Stimulated activated CD8-positive, alpha-beta memory T cell treated with anti-CD3 and anti-CD28 coated beads, Interleukin-7, amount 100 ng/mL, for 4 hours (primary cell): Measurements from ENCODE around the gene TNFRSF1A.

Source experiments
- DNase-seq, 2 donors: peaks; one replicate each; pipeline ENCODE4 v3.0.0-alpha.2; 2020; ENCODE audit warnings: low read depth in 2 of 2

Gene TNFRSF1A

DNA sequence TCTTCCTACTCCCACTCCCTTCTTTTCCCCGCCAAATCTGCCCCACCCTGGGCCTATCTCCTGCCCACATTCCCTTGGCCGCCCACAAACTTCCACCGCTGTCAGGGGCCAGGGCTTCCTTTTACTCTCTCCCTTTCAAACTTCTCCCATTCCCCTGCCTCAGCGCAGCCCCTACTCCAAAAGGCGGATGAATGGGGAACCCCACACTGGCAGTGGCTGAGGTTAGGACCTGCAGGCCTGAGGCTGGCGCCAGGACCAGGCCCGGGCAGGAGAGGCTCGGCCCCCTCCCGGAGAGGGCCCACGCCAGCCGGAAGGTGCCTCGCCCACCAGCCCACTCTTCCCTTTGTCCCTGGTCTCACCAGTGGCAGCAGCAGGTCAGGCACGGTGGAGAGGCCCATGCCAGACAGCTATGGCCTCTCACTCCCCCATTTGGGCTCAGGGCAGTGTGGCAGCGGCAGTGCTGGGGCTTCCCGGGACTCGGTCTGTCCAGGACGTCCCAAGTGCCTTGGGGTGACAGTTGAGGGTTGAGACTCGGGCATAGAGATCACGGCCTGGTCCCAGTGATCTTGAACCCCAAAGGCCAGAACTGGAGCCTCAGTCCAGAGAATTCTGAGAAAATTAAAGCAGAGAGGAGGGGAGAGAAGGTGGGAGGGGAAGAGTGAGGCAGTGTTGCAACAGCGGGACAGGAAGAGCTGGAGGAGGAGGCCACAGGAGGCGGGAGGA is at the start of gene TNFRSF1A:
TNFRSF1A (minus strand) TSS at position 660 of the 723 bp plus-strand sequence; CDS start at position 398, 262 bp downstream.
- no peak for DNase-seq

DNA sequence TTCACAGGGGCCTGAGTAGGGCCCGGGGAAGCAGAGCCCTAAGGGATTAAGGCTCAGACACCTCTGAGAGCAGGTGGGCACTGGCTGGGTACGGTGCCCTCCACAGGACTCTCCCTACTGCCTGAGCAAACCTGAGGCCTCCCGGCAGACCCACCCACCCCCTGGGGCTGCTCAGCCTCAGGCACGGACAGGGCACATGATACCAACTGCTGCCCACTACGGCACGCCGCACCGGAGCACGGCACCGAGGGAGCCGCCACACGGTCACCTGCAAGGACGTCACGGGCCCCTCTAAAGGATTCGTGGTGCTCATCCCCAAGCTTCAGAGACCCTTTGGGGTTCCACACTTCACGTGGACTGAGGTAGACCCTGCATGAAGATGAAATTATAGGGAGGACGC is 49.1 kb upstream of the TNFRSF1A start:
- no peak for DNase-seq

DNA sequence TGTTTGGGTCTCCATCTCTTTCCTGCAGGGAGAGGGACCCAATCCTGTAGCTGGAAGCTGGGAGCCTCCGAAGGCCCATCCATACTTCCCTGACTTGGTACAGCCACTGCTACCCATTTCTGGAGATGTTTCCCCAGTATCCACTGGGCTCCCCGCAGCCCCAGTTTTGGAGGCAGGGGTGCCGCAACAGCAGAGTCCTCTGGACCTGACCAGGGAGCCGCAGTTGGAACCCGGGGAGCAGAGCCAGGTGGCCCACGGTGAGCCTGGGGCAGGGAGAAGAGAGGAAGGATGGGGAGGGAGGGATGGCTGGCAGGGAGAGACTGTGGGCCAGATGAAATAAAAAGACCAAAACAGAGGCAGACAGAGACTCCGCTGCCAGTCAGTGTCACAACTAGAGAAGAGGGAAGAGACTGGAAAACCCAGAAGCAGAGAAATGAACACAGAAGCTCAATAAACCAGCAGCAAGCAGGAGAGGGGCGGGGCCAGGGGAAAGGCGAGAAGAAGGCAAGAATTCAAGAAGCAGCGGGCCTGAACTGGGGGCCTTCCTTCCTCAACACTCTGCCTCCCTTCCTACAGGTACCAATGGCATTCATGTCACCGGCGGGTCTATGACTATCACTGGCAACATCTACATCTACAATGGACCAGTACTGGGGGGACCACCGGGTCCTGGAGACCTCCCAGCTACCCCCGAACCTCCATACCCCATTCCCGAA is 48.4 kb upstream of the TNFRSF1A start:
- no peak for DNase-seq

DNA sequence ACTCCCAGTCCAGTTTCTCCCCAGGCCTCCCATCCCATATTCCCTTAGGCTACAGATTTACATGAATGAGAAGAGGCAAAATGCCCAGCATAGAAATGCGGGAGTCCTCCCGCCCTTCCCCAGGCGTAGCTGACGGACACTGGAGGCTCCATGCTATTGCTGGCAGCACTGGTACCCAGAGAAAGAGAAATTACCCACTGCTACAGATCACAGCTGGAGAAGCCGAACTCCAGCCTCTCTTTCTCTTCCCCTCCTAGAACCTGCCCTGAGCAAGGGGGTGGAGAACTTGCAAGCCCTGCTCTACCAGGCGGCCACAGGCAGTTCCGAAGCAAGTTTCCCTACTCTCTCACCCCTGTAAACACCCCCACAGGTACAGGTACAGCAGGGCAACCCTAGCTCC is 45.7 kb upstream of the TNFRSF1A start:
- no peak for DNase-seq

DNA sequence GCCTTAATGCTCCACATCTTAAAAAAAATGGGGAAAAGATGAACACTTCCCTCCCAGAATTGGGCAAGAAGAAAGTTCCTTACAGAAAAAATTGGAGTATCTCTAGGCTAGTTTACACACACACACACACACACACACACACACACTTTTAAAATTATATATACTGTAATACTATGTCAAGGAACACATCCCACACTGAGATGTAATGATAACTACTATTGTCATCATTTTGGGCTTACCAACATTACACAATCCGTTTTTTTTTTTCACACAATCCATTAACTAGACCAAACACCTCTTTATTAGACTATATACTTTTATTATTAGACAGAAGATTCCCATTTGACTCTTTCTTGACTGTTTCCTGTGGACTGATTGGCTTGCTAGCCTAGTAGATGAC is 44.6 kb upstream of the TNFRSF1A start:
- no peak for DNase-seq

DNA sequence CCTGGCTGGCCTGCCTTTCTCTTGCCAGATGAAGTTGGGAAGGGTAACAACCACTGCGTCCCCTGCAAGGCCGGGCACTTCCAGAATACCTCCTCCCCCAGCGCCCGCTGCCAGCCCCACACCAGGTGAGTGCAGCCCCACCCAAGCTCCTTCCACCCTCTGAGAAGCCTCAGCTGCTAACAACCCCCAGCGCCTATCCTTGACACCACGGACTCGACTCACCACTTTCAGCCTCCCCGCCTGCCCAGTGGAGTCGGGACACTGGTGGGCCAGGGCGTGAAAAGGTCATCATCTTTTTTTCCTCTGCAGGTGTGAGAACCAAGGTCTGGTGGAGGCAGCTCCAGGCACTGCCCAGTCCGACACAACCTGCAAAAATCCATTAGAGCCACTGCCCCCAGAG is 44.2 kb upstream of the TNFRSF1A start:
- no peak for DNase-seq

DNA sequence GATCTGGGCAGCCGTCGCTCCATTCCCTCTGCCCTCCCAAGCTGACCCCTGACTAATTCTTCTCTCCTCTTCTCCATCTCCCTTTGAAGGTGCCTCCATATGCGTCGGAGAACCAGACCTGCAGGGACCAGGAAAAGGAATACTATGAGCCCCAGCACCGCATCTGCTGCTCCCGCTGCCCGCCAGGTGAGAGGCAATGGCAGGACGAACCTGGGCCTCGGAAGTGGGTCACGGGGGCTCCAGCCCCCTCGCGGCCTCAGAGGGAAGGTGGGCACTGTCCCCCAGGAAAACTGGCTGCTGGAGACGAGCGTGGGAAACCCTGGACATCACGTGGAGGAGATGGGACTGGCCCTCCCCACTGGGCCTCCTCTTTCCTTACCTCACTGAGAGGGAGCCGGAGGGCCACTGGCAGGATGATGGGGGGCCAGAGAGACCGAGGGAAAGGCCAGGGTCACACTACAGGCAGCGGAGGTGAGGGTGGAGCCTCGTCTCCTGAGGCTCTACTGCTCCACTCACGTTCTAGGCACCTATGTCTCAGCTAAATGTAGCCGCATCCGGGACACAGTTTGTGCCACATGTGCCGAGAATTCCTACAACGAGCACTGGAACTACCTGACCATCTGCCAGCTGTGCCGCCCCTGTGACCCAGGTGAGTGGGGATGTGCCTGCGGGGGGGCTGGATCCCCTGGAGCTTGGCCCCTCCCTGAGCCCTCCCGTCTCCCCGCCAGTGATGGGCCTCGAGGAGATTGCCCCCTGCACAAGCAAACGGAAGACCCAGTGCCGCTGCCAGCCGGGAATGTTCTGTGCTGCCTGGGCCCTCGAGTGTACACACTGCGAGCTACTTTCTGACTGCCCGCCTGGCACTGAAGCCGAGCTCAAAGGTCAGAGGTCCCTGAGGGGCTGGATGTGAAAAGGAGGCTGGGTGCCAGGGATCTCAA is 42.9 kb upstream of the TNFRSF1A start:
- no peak for DNase-seq

DNA sequence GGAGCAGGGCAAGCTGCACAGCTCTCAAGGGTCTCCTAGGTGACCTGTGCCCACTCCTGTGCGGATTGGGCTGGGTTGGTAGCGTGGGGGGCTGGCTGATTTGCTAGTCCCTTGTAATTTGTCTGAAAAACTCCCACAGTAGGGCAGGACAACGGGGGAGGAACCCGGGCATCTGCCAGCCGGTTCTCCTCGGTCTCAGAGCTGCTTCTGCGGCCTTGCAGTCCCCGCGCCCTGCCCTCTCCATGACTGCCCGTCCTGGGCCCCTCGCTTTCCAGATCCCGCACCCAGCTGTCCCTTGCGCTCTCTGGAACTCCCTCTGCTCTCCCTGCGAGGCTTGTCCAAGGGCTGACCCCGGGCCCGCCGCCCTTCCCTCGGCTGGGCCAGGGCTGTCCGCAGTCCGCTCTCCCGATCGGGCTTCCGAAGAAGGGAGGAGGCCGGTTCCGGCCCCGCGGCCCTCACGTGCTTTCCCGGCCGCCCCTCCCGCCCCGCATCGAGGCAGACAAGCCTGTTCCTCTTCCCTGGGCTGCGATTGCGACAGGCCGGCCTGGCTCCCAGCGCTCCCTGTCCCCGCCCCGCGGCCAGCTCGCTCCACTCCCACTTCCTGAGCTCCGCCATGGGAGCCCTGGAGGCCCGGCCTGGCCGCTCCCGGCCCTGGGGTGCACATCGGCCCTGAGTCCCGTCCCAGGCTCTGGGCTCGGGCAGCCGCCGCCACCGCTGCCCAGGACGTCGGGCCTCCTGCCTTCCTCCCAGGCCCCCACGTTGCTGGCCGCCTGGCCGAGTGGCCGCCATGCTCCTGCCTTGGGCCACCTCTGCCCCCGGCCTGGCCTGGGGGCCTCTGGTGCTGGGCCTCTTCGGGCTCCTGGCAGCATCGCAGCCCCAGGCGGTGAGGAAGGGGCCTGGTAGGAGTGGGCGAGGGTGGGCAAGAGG is 42.0 kb upstream of the TNFRSF1A start, which contains the start of gene LTBR:
LTBR (plus strand) TSS at position 591 of the 927 bp plus-strand sequence; CDS start at position 788, 197 bp downstream.
- DNase-seq: no peak

DNA sequence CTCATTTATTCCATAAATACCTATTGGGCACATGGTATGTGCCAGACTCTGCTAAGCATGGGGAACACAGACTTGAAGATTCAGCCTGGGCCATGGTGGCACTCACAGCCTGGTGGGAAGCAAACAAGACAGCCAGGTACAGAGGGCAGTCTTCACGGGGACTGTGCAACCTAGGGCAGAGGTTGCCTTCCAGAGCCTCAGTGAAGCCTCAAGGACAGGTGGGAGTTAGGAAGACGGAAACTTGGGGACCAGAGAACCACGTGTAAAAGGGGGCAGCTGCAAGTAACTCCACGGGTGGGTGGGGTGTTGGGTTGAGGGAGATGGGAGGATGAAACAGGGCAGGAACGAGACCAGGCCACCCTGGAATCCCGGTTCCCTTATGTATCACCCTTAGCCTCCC is 41.1 kb upstream of the TNFRSF1A start:
- no peak for DNase-seq

DNA sequence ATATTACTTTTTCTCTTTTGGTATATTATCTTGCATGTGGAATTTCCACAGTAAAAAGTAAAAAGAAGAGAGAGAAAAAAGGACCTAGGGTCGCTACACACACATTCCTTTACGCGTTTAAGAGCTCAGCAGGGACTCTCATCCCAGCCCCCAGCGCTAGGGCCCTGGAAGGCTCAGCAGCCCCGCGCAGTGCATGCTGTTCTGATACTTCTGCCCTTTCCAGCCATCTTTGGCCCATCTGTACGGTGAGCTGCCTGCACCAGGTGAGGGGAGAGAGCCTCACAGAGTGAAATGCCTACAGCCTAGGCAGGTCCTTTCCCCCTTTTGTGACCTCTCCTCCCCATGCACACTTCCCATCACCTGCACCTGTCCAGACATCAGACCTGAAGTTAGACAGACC is 40.5 kb upstream of the TNFRSF1A start:
- DNase-seq: no peak

DNA sequence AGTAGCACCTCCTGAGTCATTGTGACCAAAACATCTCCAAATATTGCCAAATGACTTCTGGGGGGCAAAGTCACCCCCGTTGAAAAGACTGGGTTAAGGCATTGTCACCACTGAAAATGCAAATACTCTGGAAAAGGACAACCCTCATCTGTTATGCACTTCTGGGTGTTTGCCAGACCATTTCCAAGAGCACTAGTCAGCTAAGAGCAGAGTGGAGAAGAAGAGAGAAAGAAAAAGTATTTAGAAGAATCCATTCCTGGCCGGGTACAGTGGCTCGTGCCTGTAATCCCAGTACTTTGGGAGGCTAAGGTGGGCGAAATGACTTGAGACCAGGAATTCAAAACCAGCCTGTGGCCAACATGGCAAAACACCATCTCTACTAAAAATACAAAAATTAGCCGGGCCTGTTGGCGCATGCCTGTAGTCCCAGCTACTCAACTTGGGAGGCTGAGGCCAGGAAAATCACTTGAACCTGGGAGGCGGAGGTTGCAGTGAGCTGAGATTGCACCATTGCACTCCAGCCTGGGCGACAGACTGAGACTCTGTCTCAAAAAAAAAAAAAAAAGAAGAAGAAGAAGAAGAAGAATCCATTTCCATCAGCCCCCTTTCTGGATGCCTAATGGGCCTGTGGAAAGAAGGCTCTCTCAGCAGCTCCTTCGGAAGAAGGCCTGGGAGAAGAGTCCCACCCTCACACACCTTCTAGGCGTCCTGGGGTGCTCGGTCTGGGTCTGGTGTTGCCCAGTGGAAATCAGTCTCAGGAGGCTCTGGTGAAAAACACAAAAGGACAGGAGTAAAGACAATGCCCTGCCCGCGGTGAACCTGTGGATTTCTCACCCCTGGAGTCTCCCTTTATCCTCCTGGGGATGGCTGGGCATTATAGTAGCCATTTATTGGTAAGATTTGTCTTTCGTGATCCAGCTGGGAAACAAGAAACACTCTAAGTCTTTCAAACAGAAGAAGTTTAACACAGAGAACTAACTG is 38.6 kb upstream of the TNFRSF1A start:
- DNase-seq: no peak

DNA sequence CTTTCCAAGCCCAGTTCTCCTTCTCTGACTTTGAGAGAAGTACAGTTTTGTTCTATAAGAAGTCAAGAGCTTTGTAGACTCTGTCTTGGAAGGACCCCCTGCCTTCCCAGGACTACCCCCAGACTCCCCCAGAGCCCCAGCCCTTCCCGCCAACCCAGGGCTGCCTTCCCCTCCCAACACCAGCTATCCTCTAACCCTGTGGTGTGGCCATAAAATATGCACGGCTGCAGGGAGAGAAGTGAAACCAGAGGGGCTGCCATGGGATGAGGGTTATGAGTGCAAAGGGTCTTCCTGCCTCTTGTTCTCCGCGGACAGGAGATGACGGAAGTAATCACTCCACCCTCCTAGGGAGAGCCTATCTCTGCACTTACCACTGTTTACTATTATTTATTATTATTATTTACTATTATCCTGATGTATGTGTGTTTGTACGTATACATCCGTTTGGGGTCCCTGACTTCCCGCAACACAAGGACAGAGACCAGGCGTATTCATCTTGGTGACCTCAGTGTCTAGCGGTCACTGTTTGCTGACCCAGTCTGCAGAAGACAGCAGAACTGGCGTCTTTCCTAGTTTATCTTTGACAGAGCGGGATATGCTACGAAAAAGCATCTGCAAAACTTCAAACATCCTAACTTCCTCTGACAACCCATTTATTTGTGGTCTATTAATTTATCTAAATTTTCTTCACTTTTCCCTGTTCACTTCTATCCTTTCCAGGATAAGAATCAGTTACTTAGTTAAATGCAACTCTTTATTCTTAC is 37.0 kb upstream of the TNFRSF1A start:
- no peak for DNase-seq

DNA sequence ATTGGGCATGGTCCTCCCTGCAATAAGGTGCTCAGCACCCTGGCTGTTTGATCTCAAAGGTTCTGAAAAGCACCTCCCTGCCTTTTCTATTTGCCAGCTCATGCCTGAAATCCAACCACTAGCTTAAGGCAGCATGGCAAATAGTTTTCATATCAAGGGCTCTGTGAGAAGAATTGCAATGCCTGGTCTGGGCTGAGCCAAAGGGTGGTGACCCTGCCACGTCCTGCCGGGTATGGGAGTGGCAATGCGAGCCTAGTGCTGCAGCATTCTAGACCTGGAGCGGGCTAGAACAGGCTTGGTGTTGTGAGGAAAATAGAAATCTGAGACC is 35.8 kb upstream of the TNFRSF1A start:
- DNase-seq: no peak

DNA sequence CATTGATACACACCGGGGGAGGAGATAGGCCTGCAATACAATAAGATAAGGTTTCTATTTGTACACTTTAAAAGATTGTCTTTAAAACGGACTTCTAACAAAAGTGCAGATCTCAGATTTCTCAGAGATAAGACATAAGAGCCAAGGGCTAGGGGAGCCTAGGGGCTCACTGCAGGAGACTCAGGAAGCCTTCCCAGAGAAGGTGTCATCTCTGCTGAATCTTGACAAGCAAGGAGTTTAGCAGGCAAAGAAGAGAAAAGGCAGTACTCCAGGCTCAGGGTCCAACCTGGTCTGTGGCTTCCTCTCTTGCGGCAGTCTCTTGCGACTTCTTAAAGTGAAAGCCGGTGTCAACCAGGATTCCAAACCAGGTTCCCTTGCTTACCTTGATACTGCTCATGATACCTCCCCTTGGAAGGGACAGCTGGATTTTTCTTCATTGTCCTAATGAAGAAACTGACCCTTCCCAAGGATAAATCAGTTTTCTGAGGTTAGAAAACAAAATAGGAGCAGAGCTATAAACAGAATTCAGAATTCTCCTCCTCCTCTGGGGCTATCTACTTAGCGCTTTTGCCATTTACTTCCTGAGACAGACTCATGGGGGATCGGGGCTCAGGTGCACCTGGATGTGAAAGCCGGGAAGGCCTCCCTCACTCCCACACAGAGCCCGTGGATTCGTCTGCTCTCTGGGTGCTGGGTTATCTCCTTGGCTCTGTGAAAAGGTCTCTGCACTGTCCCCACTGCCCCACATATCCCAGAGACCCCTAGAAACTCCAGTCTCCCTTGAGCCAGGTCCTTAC is 35.2 kb upstream of the TNFRSF1A start:
- DNase-seq: no peak

DNA sequence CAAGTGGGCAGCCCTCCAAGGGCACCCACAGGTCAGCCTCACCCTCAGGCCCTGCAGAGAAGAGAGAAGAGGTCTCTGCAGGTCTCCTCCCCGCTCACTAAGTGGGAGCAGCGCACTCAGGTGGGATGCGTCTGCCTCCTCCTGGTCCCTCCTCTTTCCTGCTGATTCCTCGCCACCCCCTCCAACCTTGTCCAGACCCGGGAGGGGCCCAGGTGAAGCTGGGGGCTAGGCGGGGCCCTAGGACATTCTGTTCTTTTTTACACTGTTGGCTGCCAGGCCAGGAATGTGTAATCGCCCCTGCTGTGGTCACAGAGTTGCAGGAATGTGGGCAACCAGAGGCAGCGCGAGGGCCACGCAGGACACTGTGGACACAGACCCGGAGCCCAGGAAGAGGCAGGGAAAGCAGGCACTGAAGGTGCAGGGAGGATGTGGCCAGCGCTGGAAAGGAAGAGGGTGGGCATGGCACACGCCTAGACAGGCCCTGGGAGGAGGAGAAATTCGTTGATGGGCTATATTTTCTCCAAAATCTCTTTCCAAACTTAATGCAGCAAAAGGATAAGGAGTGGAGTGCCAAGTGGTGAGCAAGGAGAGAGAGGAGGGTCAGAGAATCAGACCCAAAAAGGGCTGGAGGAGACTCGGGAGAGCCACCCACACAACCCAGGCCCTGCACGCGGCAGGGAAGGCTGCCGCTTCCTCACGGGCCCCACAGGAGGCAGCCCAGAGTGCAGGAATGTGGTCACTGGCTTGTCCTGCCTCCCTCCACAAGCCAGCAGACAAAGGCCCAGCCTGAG is 34.4 kb upstream of the TNFRSF1A start:
- DNase-seq: no peak

DNA sequence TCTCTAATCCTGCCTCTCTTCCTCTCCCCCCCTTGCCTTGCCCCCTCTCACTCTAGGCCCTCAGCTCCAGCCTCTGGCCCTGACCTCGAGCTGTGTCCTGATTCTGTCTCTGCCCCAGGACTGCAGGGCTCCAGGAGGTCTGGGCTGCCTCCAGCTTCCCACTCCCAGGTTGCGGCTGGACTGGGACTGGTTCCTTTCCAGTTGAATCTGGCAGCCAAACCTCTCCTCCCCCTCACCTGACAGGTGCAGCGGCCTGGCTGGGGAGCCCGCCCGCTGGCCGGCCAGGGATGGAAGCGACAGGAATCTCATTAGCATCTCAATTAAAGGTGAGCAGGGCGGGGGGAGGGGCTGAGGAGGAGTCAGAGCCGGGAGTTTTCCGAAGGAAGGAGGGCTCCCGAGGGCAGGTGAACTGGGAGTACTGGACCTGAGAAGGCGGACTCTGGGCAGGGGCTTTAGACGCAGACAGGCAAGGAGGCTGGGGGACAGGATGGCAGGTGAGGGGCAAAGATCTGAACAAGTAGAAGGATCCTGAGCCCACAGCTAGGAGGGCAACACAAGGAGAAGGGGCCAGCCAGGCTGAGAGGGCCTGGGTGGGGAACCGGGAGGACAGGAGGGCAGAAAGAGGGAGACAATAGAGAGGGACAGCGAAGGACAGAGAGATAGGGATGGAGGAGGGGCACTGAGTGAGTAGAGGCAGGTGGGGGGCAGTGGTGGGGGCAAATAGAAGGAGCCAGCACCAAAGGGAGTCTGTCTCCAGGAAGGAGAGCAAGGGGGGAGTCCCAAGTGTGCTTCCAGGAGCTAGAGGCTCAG is 33.6 kb upstream of the TNFRSF1A start, which contains the start of gene SCNN1A:
SCNN1A (minus strand) TSS at position 295 of the 810 bp plus-strand sequence. CDS start 780 bp downstream, outside the sequence.
- no peak for DNase-seq

DNA sequence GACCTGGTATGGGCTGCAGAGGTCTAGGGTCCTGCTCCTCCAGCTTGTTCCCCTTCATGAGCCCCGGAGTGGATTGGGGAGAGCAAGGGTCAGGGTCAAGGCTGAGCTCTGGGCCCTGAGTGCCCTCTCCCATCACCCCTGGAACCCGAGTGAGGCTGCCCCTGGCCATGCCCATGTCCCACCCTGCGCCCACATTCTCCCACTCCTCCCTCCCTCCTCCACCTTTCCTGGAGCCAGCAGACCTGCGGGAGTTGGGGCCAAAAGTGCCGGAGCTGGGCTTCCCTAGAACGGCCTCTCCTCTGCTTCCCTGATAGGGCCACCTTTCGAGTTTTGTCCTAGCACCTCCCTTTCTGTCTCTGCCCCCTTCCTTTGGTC is 32.9 kb upstream of the TNFRSF1A start:
- DNase-seq: no peak
